Activated CD8-positive, alpha-beta memory T cell treated with anti-CD3 and anti-CD28 coated beads, Interleukin-2, amount 10 ng/mL, durations not matched to agents 7 days and 5 days (primary cell): ENCODE data around the gene TBPL1. TPM values are rescaled to one million over a fixed set of nuclear protein-coding genes. Genes with fewer than 3 reads are reported as not detected.
A peak's percentile ranks its signal among the peaks of the same experiment; 100 is the strongest.
"Not testable (repeated sequence)": the region's sequence is repeated elsewhere in the genome, so short reads cannot be mapped to it uniquely, and the experiment has no call there.

ENCODE experiments used
- ATAC-seq: fragments of 150-1000 bp; cut with Tn5 transposase; one replicate; pipeline ENCODE4 v1.10.0; 2021; ENCODE audit warnings: moderate library complexity
- CTCF ChIA-PET: fragments of 350-600 bp; sonication (Branson Sonifier 250); formaldehyde crosslinking; loops from one replicate; lab custom pipeline; 2021; ENCODE audit warnings: antibody characterized with exemption; lab: Charles Lee
- DNase-seq: peaks from one replicate; pipeline ENCODE4 v3.0.0-alpha.2; 2020
- H3K27ac Mint-ChIP-seq: one replicate; pipeline ENCODE4 v1.8.0; 2021; ENCODE audit warnings: mild to moderate bottlenecking, mixed read lengths
- H3K27me3 Mint-ChIP-seq: one replicate; pipeline ENCODE4 v1.8.0; 2021; ENCODE audit warnings: mixed read lengths
- H3K36me3 Mint-ChIP-seq: one replicate; pipeline ENCODE4 v1.8.0; 2021; ENCODE audit warnings: mild to moderate bottlenecking, mixed read lengths
- H3K4me1 Mint-ChIP-seq: one replicate; pipeline ENCODE4 v1.8.0; 2021; ENCODE audit warnings: mixed read lengths
- H3K4me3 Mint-ChIP-seq: one replicate; pipeline ENCODE4 v1.8.0; 2021; ENCODE audit warnings: mild to moderate bottlenecking, moderate library complexity, mixed read lengths
- H3K9me3 Mint-ChIP-seq: one replicate; pipeline ENCODE4 v1.8.0; 2022; ENCODE audit warnings: low read depth, mixed read lengths
- total RNA-seq, 2 experiments: library from RNA; stranded (reverse); gene quantifications; one replicate each; pipeline ENCODE4 v1.2.3, GENCODE V29; 2021

Gene TBPL1
- total RNA-seq, 2 experiments from 2014 or later, result 30.7 to 33.9 TPM

DNA sequence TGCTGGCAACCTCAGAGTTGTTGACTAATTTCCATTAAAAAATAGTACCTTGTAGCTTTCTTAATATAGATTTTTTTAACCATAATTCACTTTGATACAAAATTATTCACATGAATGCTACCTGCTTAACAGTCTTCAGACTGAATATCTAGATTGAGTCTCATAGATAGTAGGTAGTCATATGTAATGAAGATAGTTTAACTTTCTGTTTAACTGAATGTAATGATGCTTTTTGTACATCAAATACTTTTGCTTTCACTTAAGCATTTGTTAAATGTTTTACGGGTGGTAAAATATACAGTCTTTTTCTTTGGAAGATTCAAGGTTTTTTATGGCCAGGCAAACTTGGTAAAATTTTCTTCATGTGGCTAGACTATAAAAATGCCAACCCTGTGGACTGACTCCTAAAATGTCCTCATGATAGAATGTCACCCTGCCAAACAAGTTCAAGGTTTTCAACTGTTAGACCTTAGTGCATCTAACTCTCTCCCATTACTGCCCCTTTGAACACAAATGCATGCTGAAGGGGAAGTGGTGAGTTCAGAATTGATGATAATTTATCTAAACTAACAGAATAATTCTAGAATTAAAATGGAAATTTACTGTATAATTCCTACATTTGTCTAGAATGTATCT, 16.4 kb downstream of the TBPL1 start:
- no peaks in the 10 kb centered on the region for H3K27me3 Mint-ChIP-seq
- peak; percentile 71 for ATAC-seq
- peak overlapping the region; percentile 62 for H3K4me3 Mint-ChIP-seq
- CTCF ChIA-PET, result interaction anchor here (0.8 to 1.9 kb wide), 4 partner anchors 45 to 127 kb away, joined by 3 to 8 read pairs (median 6); no protein-coding TSS in a partner anchor
- H3K27ac Mint-ChIP-seq, result peak overlapping the region; percentile 72
- H3K9me3 Mint-ChIP-seq, result no peaks in the 10 kb centered on the region
- H3K4me1 Mint-ChIP-seq, result peaks cover 30% of the 10 kb centered on the region
- DNase-seq, result no peak
- H3K36me3 Mint-ChIP-seq, result peaks cover 2% of the 10 kb centered on the region

- Mint-ChIP-seq H3K27ac (peak overlapping the region; percentile 78), H3K4me1 (peaks cover 30% of the 10 kb centered on the region), H3K36me3 (peaks cover 2% of the 10 kb centered on the region), H3K4me3 (peak overlapping the region; percentile 14), H3K9me3 (no peaks in the 10 kb centered on the region), H3K27me3 (no peaks in the 10 kb centered on the region)
- ATAC-seq (no peak), DNase-seq (no peak)
- CTCF ChIA-PET, result interaction anchor here (0.8 to 1.9 kb wide), 4 partner anchors 46 to 127 kb away, joined by 3 to 8 read pairs (median 6); no protein-coding TSS in a partner anchor
These were observed 16.9 kb downstream of the TBPL1 start for GRCh38 chr6:133969921-133970295.

DNA sequence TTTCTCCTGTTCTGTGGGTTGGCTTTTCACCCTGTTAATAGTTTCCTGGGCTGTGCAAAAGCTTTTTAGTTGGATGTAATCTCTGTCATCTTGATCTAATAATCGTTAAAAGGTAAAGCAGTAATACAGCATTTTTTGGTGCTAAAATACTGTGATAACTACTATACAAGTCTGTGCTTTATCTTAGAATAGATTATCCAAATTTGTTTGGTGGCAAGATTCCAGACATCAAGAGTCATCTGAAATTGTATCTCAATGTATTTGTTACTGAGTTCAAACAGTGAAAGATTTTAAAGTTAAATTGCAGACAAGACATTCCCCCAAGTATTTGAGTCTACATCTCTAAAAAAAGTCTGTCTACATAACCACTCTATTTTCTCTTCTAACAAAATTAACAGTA, 18.8 kb downstream of the TBPL1 start:
- Mint-ChIP-seq H3K27me3 (no peaks in the 10 kb centered on the region), H3K4me1 (peaks cover 21% of the 10 kb centered on the region), H3K9me3 (no peaks in the 10 kb centered on the region), H3K27ac (no peak overlapping the region), H3K36me3 (peaks cover 2% of the 10 kb centered on the region), H3K4me3 (no peak overlapping the region)
- DNase-seq (no peak), ATAC-seq (no peak)
- CTCF ChIA-PET, result no interaction called here

DNA sequence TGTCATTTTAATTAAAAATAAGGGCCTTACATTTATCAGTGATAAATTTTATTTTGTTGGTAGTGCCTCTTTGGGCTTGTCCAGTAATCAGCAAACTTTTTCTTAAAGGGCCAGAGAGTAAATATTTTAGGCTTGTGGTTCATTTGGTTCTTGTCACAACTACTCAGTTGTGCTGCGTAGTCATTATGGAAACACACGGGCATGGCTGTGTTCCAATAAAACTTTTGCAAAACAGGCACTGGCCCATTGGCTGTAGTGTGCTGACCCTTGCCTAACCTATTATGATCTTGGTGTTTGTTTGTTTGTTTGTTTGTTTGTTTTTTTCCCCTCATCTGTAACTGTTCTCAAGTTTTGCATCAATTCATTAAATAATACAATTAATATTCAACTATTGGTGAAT, 19.4 kb downstream of the TBPL1 start:
- Mint-ChIP-seq H3K4me1 (peaks cover 18% of the 10 kb centered on the region), H3K27ac (no peak overlapping the region), H3K27me3 (no peaks in the 10 kb centered on the region), H3K9me3 (no peaks in the 10 kb centered on the region), H3K36me3 (peaks cover 2% of the 10 kb centered on the region), H3K4me3 (no peak overlapping the region)
- no peak for DNase-seq
- no peak for ATAC-seq
- CTCF ChIA-PET, result interaction anchor here (0.7 to 2.9 kb wide), 19 partner anchors 8 to 139 kb away, joined by 3 to 43 read pairs (median 7); partner anchors contain the start of genes SLC2A12 and TBPL1

- DNase-seq (no peak), ATAC-seq (peak; percentile 40)
- no peak overlapping the region for H3K27ac Mint-ChIP-seq
- CTCF ChIA-PET, result interaction anchor here (0.7 to 2.9 kb wide), 28 partner anchors 9 to 138 kb away, joined by 3 to 43 read pairs (median 4); partner anchors contain the start of genes SLC2A12 and TBPL1
- H3K4me1 Mint-ChIP-seq, result peaks cover 18% of the 10 kb centered on the region
- peaks cover 2% of the 10 kb centered on the region for H3K36me3 Mint-ChIP-seq
- no peaks in the 10 kb centered on the region for H3K9me3 Mint-ChIP-seq
- no peaks in the 10 kb centered on the region for H3K27me3 Mint-ChIP-seq
- no peak overlapping the region for H3K4me3 Mint-ChIP-seq
These were observed 20.3 kb downstream of the TBPL1 start for GRCh38 chr6:133973109-133973971.

- CTCF ChIA-PET, result interaction anchor here (1.1 to 3.4 kb wide), 5 partner anchors 13 to 119 kb away, joined by 3 to 17 read pairs (median 6); partner anchors contain the start of gene SLC2A12
- Mint-ChIP-seq H3K4me1 (peaks cover 19% of the 10 kb centered on the region), H3K36me3 (peaks cover 12% of the 10 kb centered on the region), H3K4me3 (no peak overlapping the region), H3K27me3 (no peaks in the 10 kb centered on the region), H3K27ac (no peak overlapping the region), H3K9me3 (no peaks in the 10 kb centered on the region)
- ATAC-seq (no peak), DNase-seq (no peak)
These were observed 25.2 kb downstream of the TBPL1 start for GRCh38 chr6:133977983-133978895.

- CTCF ChIA-PET, result interaction anchor here (1.1 to 3.4 kb wide), 4 partner anchors 12 to 85 kb away, joined by 3 to 17 read pairs (median 4); partner anchors contain the start of gene SLC2A12
- ATAC-seq, result no peak
- no peak for DNase-seq
- Mint-ChIP-seq H3K9me3 (no peaks in the 10 kb centered on the region), H3K27ac (no peak overlapping the region), H3K4me1 (peaks cover 21% of the 10 kb centered on the region), H3K36me3 (peaks cover 18% of the 10 kb centered on the region), H3K4me3 (no peak overlapping the region), H3K27me3 (no peaks in the 10 kb centered on the region)
These were observed 25.8 kb downstream of the TBPL1 start for GRCh38 chr6:133978896-133979240.

GRCh38 chr6:133979269-133979963, 26.4 kb downstream of the TBPL1 start:
- not testable (repeated sequence) for H3K27ac Mint-ChIP-seq, DNase-seq, H3K9me3 Mint-ChIP-seq, H3K27me3 Mint-ChIP-seq, ATAC-seq, H3K4me3 Mint-ChIP-seq
- CTCF ChIA-PET, result interaction anchor here (1.1 to 1.8 kb wide), 3 partner anchors 12 to 73 kb away, joined by 3 to 4 read pairs (median 3); partner anchors contain the start of gene SLC2A12
- peaks cover 21% of the 10 kb centered on the region for H3K36me3 Mint-ChIP-seq
- H3K4me1 Mint-ChIP-seq, result peaks cover 21% of the 10 kb centered on the region

DNA sequence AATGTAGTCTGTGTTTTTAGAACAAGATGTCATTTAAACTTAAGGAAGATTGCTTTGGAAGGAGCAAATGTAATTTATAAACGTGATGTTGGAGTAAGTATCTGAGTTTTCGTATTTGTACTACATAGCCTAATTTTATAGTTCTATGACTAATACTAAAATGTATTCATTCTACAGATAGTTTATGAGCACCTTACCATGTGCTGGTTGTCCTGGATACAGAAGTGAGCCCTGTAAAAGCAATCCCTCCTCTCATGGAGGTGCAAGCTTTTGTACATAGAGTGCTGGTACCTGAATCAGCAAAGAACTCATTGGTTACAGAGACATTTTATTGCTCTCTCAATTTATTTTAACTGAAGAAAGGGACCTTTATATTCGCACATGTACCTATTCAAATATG, 27.1 kb downstream of the TBPL1 start:
- CTCF ChIA-PET, result interaction anchor here (1.8 kb wide), 1 partner anchor 56 kb away, joined by 4 read pairs; no protein-coding TSS in a partner anchor
- H3K4me1 Mint-ChIP-seq, result peaks cover 21% of the 10 kb centered on the region
- no peak overlapping the region for H3K27ac Mint-ChIP-seq
- ATAC-seq (no peak), DNase-seq (no peak)
- no peaks in the 10 kb centered on the region for H3K27me3 Mint-ChIP-seq
- H3K4me3 Mint-ChIP-seq, result no peak overlapping the region
- H3K36me3 Mint-ChIP-seq, result peaks cover 25% of the 10 kb centered on the region
- no peaks in the 10 kb centered on the region for H3K9me3 Mint-ChIP-seq

DNA sequence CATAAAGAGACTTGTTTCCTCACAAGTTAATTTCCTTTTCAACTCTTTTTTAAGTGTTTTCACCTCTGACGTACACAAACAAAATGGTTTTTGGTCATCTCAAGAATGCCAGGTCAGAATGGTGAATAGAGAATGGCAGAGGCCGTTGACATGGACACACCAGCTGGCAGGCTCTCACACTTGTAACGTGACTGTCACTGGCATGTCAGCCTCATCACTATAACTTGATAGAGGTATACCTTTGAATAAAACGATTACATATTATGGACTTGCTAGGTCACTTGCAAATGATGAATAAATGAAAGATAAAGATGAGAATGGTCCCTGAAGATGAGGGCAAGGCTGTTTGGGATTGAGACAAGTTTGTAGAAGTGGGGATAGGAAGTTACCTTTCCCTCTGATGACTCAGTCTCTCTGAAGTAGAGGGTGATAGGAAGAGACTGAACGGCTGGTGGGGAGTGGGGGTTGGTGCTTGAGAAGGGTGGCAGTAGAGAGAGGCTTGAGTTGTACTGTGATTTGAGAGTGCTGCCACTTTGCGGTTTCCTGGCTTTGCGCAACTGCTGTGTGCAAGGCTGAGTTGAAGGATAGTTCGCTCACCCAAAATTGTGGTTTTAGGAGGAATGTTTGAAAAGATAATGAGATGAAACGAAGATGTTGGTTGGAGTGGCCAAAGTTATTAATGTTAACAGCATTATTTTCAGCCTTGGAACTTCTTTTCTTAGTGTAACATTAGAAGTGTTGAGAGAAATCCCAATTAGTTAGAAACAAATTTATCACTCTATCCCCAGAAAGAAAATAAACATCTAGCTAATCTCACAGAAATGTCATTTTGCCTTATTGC, 30.3 kb downstream of the TBPL1 start:
- CTCF ChIA-PET, result interaction anchor here (0.9 to 2.0 kb wide), 5 partner anchors 10 to 114 kb away, joined by 3 to 4 read pairs (median 4); no protein-coding TSS in a partner anchor
- DNase-seq (peak; percentile 64), ATAC-seq (peak; percentile 84)
- Mint-ChIP-seq H3K27me3 (no peaks in the 10 kb centered on the region), H3K36me3 (peaks cover 35% of the 10 kb centered on the region), H3K9me3 (no peaks in the 10 kb centered on the region), H3K4me1 (peaks cover 35% of the 10 kb centered on the region), H3K4me3 (no peak overlapping the region), H3K27ac (peak overlapping the region; percentile 49)

DNA sequence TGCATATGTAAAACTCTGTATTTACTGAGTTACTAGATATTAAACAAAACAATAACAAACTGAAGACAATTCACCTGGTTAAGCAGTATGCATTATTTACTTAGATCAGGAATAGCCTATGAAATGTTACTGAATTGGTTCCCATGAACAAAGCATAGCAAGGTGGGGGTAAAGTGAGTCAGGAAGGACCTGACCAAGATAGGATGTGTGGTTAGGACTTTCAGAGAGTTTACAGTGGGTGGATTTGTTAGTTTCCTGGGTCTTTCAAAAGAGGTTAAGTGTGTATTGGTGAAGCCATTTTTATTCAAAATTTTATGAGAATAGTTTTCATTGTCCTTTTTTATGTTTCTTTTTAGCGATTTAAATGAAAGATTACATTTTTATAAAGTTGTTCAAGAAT, 32.9 kb downstream of the TBPL1 start:
- Mint-ChIP-seq H3K27me3 (no peaks in the 10 kb centered on the region), H3K36me3 (peaks cover 34% of the 10 kb centered on the region), H3K4me1 (peaks cover 35% of the 10 kb centered on the region), H3K27ac (no peak overlapping the region), H3K9me3 (no peaks in the 10 kb centered on the region), H3K4me3 (no peak overlapping the region)
- peak; percentile 61 for ATAC-seq
- no peak for DNase-seq
- CTCF ChIA-PET, result interaction anchor here (1.3 to 1.7 kb wide), 2 partner anchors 13 to 78 kb away, joined by 4 to 10 read pairs; no protein-coding TSS in a partner anchor
